Measurements from ENCODE around the gene RDX.
A peak's percentile ranks its signal among the peaks of the same experiment; 100 is the strongest.
"Not testable (repeated sequence)": the region's sequence is repeated elsewhere in the genome, so short reads cannot be mapped to it uniquely, and the experiment has no call there.

Gene RDX

DNA sequence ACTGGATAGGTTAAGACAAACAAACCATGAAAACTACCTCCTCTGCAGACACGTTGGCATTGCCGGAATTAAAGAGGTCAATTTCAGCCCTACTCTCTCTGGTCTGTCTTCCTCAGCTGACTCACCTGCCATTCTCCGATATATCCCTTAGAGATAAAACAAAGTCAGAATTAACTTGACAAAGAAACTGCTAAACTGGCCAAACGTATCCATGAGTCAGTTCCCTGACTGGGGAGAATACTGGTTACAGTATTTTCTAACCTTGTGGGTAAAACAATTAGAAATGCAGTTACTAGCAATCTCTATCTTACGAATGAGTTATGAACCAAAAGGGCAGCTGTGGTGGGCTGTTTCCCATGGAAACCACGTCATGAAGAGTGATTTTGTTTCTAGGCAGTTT is 96.2 kb downstream of the RDX start:
- DNase-seq (ENCODE audit: low read depth in 2 of 2) = no peak

DNA sequence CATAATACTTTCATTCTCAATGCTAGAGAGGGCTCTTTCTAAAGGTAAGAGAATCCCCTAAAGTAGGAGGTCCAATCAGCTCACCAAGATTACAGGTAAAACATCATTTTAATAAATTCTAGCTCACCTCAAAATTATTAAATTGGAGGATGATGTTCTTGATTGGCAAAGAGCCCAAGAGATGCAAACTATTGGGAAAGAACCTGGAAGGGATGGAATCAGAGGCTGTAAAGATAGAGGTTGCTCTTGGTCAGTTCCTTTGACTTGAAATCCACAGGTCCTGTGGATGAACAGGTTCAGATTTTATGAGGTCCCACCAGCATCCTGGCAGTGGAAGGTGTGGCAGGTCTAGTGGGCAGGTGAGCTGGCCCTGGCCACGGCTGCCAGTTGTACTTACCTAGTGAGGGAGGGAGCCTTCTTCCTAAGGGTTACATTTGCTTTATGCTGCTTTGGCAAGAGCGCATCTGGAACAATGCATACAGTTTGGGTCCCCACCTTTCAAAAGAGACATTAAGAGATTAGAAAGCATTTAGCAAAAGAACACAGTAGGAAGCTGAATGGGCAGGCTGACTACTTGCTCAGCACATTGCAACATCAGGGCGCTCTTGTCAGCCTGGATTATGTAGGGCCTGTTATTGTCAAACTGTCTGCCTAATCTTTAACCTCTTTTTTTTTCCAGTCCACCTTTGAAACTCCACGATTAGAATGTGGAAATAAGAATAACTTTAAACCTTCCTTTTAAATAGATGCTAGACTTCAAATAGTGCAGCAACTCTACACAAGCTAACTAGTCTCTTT is 97.0 kb downstream of the RDX start:
- no peak for DNase-seq (ENCODE audit: low read depth in 2 of 2)

DNA sequence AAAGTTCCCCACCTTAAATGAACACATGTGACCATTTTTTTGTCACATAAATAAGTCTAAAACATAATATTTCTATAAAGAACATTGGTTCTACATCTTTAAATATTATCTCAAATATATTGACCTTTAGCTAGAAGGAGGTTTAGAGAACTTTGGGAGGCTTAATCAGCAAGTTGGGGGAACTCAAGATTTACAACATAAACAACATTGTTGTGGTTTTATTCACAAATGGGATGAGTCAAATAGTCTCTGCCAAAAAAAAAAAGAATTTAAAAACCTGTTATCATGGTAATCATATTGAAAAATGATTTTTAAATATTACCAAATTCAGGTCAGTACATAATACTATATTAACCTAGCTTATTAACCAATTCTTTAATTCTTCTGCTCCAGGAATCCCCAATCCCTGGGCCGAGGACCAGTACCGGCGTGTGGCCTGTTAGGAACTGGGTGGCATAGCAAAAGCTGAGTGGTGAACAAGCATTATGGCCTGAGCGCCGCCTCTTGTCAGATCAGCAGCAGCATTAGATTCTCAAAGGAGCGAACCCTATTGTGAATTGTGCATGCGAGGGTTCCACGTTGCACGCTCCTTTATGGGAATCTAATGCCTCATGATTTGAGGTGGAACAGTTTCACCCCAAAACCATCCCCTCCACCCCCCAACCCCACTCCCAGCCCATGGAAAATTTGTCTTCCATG is 98.2 kb downstream of the RDX start:
- DNase-seq (ENCODE audit: low read depth in 2 of 2) = no peak

DNA sequence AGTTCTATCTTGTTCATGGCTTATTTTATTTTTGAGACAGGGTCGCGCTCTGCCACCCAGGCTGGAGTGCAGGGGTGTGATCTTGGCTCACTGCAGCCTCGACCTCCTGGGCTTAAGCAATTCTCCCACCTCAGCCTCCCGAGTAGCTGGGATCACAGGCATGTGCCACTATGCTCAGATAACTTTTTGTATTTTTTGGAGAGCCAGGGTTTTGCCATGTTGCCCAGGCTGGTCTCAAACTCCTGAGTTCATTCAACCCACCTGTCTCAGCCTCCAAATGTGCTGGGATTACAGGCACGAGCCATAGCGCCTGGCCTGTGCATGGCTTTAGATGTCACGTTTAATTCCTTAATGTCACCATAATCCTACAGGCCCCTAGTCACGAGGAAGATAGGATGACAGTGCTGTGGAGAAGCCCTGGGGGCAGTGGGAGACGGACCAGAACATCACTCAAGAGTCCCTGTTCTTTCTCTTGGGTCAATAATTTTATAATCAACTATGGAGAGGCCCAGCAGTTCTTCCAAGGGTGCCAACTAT is 99.5 kb downstream of the RDX start:
- DNase-seq (ENCODE audit: low read depth in 2 of 2) = no peak

DNA sequence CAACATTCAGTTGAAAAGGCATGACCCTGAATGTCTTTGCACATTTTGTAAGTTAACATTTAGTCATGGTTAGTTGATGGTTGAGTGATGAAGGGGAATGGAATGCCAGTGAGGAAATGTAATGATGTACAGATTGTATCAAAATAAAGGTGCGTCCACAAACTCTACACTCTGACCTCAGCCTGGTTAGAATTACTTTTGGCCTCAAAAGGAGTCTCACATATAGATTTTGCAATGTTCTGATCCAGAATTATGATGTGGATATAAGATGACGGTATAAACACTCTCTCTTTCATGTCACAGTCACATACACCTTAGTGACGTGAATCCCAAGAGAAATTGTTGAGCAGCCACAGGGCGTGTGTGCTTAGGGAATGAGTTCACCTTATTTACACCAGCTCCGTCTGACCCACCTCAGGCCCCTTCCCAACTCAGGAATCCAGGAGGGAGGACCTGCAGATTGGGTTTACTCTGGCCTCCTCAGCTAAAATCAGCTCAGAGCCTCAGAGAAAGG is 100.1 kb downstream of the RDX start:
- DNase-seq (ENCODE audit: low read depth in 2 of 2) = no peak

DNA sequence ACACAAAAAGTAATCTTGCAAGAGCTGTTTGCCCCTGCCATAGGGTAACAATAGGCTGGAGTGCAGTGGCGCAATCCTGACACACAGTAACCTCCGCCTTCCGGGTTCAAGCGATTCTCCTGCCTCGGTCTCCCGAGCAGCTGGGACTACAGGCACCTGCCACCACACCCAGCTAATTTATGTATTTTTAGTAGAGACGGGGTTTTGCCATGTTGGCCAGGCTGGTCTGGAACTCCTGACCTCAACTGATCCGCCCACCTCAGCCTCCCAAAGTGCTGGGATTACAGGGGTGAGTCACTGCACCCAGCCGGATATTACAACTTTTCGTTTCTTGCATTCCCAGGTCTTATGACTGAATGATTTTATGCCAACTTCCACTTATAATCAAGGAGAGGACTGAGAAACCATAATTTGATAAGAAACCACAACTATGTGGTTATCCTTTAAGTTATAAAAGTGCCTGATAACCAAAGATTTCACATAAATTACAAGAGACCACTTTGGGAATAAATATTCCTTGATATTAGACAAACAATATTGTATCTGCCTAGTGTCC is 102.1 kb downstream of the RDX start:
- not testable (repeated sequence) for DNase-seq (ENCODE audit: low read depth in 2 of 2)

DNA sequence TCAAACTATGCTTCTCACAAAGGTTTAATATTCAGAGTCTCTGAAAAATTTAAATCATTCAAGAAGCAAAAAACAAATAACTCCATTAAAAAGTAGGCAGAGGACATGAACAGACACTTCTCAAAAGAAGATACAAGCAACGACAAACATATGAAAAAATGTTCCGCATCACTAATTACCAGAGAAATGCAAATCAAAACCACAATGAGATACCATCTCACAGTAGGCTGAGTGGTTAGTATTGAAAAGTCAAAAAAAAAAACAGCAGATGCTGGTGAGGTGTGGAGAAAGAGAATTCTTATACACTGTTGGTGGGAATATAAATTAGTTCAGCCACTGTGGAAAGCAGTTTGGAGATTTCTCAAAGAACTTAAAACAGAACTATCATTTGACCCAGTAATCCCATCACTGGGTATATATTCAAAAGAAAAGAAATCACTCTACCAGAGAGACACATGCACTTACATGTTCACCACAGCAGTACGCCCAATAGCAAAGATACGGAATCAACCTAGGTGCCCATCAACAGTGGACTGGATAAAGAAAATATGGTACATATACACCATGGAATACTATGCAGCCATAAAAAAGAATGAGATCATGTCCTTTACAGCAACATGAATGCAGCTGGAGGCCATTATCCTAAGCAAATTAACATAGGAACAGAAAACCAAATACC is 103.7 kb downstream of the RDX start:
- not testable (repeated sequence) for DNase-seq (ENCODE audit: low read depth in 2 of 2)

DNA sequence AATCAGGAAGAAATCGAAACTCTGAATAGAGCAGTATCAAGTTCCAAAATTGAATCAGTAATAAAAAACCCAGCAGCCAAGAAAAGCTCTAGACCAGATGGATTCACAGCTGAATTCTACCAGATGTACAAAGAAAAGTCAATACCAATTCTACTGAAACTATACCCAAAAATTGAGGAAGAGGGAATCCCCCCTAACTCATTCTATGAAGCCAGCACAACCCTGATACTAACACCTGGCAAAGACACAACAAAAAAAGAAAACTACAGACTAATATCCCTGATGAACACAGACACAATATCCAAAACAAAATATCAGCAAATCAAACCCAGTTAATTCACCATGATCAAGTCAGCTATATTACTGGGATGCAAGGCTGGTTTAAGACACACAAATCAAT is 105.5 kb downstream of the RDX start:
- no peak for DNase-seq (ENCODE audit: low read depth in 2 of 2)

DNA sequence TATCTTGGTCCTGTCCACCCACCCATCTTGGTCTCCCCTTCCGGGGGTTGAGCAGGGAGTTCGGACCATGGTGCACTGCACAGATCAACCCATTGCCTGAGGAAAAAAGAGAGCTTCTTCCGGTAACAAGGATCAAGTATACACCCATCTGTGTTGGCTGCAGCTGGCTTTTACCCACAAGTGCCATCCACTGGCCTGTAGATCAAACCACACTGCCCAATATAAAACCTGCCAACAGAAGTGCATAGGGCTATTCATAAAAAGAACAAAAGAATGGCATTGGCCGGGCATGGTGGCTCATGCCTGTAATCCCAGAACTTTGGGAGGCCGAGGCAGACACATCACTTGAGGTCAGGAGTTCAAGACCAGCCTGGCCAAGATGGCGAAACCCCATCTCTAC is 108.7 kb downstream of the RDX start:
- no peak for DNase-seq (ENCODE audit: low read depth in 2 of 2)

DNA sequence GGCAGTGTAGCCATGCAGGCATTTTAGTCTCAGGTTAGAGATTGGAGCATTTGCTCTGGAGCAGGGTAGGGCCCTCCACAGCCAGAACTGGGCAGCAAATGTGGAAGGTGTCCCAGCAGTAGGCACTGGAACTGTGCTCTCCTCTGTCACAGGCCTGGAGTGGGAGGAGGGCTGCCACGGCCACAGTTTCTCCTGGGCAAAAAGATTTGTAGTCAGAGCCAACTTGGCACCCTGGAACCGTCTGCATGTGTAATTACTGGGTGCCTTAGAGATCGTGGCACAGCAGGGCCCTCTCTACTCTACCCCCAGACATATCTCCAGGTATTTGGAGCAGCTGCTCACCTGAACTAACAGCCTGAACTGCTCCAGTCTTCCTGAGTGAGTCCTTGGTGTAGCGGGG is 109.5 kb downstream of the RDX start:
- DNase-seq (ENCODE audit: low read depth in 2 of 2) = no peak

DNA sequence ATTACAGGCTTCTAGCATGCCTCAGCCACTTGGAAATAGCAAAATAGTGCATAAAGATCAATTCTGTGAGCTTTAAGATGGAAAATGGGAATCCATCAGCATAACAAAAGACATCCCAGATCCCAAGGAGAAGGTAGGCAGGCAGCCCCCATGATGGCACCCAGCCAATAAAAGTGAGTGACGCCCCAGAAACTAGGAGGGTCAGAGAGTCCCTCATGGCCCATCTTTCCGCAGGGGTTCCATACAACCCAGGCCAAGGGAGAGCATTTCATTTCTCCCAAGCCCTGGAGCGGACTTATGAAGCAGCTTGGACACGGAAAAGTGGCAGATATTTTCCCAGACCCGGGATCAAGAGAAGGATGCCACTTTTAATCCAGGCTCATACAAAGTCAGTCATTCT is 110.0 kb downstream of the RDX start:
- DNase-seq (ENCODE audit: low read depth in 2 of 2) = no peak

DNA sequence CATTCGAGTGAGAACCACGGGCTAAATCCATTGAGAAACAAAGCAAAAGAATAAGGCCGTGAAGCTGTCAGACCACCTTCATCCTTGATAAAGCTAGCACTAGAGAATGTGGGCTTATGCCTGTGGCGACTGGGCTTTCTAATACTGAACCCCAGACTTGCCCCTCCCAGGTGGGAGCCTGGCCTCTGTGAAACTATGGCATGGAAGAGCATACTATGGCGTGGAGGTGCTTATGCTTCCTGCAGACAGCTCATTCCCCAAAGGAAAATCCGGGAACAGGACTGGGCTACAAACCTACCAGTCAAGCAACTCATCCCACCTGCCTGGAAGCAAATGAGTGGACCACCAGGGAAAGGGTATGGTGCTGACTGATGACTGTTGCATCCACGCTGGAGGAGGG is 110.8 kb downstream of the RDX start:
- no peak for DNase-seq (ENCODE audit: low read depth in 2 of 2)

DNA sequence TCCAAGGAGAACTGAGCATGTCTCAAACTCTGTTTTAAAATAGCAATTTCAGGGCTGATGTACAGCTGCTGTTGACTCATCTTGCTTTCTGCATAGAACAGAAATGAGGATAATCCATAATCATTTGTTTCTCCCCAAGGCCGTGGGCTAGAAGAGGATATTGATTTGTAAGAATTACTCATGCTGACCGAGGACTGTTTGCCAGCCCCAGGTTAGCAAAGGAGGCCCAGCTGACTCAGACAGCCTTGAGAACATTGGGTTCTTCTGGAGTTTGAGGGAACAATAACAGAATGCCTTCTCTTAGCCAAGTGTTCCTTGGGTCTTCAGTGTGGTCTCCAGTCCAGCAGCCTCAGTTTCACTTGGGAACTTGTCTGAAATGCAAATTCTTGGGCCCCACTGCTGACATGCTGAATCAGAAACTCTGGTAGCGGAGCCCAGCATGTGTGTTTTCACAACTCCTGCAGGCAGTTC is 111.3 kb downstream of the RDX start:
- DNase-seq (ENCODE audit: low read depth in 2 of 2) = no peak

DNA sequence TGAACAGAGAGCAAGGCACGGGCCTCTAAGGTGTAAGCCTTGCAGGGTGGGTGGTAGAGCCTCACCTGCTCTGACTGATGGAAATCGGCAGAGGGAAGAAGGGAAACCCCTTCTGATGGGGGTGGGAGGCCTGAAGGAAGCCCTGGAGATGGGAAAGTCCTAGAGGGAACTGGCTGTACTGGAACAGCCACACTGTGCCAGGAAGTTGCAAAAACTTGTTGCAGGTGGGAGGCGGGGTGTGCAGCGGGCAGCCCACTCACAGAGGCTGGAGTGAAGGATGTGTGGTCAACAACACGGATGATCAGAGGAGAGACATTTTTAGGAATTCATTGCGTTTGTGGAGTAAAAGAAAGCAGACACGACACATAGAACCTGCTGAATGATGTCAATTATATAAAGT is 112.0 kb downstream of the RDX start:
- no peak for DNase-seq (ENCODE audit: low read depth in 2 of 2)

DNA sequence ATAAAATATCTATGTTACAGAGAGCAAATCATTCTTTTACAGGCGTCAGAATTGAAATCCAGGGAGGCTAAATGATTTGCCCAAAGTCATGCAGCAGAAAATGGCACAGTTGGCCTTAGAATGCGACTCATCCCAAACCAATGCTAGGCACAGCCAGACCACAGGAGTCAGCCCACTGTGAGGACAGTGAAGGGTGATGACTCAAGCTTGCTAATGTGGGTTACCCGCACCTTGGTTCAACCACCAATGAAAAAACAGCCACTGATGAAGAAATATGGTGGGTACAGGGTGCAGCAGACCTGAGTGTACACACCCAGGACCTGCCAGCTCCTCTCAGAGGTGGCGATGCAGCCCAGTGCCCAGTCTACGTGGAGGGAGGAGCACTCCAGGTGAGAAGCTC is 113.5 kb downstream of the RDX start:
- no peak for DNase-seq (ENCODE audit: low read depth in 2 of 2)

DNA sequence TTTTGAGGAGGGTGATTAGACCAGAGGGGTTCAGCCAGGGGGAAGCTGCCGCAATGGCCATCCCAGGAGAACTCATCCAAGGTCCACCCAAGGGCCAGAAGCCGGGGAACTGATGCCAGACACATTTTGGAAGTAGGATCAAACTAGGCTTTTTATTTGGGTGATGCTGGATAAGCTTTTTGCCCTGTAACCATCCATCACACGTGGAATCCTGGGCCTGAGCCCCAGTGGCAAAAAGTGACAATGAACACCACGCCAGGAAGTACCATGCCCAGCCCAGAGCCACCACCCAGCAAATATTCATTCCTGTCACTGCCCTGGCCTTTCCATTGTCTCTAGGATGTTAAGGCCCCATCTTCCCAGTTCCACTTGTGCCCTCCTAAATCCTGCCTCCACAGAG is 117.3 kb downstream of the RDX start:
- no peak for DNase-seq (ENCODE audit: low read depth in 2 of 2)

DNA sequence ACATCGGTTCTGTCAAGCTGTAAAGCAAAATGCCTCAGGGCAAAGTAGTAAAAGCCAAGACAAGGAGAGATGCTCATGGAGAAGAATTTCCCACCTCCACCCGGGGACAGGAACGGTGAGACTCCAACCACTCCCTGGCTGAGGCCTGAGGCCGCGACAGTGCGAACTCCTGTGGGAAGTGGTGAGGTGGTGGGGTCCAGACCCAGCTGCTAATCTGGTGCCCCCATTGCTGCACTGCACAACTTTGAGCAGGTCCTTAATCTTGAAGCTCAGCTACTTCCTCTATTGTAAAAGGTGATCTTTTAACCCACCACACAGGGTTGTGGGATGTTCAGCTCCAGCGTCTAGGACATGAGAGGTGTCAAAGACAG is 119.3 kb downstream of the RDX start:
- no peak for DNase-seq (ENCODE audit: low read depth in 2 of 2)

DNA sequence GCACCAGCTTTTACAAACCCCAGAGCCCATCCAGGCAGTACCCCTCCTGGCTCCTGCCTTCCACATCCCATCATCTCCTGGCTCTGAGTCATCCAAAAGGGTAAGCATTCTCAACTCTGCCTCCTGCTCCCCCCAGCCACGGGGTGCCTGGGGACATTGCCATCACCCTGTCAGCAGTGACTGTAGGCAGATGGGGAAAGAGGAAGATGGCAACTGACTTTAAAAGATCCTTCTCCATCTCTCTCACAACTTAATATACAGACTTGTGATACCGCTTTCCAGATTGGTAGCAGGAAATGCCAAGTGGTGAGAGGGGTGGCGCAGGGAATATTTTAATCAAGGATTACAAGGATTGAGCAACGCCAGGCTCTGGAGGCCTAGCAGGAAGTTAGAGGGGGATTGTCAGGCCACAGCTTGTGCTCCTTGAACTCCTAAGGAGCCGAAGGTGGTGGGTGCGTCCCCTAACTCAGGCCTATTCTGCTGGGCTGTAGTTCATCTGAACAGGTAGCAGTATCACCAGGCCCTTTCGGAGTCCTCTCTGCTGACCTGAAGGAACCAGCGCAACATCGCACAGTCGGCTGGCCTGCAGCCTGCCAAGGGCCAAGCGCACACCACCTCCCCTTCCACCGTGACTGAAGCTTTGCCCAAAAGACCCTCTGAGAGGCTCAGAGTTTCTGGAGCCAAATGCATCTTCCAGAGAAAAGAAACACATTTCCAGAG is 119.9 kb downstream of the RDX start:
- DNase-seq (ENCODE audit: low read depth in 2 of 2) = no peak

DNA sequence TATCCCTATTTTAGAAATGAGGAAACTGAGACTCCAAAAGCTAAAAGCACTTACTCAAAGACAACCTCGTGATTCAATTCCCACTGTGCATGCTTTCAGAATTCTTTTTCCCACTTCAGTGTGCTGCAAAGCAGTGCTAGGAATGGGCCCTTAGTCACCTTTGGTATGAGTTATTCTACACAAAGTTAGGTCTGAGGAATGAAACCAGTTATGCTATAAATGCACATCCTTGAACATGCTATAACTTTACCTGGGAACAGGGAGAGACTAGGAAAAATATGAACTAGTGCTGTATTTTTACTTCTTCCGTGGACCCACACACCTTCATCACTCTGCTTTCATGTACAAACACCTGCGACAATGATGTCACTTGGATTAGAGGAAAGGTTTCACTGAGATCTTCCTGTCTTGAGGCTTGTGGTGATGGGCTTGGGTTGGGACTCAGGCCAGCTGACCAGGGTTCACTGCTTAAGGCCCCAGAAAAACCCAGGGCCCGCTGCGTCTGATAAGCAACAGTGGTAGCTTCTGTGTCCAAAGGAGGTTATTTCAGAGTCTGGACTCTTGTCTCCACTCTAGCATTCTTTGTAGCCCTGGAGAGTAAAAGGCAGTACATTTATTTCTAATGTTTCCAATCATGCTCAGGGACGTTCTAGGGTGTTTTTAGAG is 121.6 kb downstream of the RDX start:
- no peak for DNase-seq (ENCODE audit: low read depth in 2 of 2)

DNA sequence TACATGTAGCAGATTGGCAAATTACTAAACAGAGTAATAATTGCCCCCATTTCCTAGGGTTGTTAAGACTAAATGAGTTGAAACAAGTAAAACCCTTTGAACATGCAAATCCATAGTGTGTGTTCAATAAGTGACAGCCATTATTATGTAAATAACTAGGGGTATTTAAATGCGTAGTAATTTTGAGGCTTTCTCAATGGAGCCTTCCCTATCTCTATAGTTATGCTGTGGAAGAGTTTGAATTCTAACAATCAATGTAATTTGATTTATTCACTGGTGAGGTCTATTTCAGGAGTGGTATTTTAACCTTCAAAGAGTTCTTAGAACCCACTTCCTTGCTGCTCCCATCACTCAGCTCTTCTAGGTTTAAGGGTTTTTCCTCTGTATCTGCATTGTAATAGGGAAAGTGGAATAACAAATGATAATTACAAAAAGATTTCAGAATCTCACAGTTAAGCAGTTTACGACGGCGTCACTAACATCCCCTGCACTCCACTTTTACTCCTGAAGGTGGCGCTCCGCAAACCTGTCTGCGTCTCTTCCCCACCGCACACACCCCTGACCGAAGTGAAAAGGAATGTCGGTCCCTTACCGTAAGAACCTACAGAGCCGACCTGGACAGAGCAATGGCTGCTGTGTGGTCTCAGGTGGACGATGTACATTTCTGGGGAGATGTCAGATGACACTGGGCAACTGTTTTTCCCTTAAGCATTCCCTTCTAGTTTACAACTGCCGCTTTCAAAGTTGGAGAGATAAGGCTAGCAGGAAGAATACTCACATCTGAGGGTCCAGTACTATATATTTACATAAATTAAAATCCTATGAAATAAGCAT is 122.4 kb downstream of the RDX start:
- peak; percentile 9 to 15 for DNase-seq (ENCODE audit: low read depth in 2 of 2)

All from stimulated activated CD8-positive, alpha-beta memory T cell treated with anti-CD3 and anti-CD28 coated beads, Interleukin-15, amount 100 ng/mL, for 4 hours (primary cell).